Osteoblast (primary cell): ENCODE results near the gene SHB. TPM values are rescaled to one million over a fixed set of nuclear protein-coding genes. Genes with fewer than 3 reads are reported as not detected.

Experiments used
- DNase-seq: peaks from one replicate; pipeline ENCODE4 v3.0.0; 2011; ENCODE audit warnings: low spot score, mixed read lengths; ENCODE audit not compliant: insufficient read length; ENCODE audit errors: missing footprints
- H2AFZ ChIP-seq: 2 replicates; pipeline ENCODE4 v1.6.0; 2011; ENCODE audit warnings: mild to moderate bottlenecking, low read length
- H3K27ac ChIP-seq: 2 replicates; pipeline ENCODE4 v1.5.1; 2011; ENCODE audit warnings: mild to moderate bottlenecking, low read depth, low read length, moderate library complexity
- H3K27me3 ChIP-seq: 2 replicates; pipeline ENCODE4 v1.6.0; 2012; ENCODE audit warnings: mild to moderate bottlenecking, control low read depth, inconsistent platforms, low read length, moderate library complexity; ENCODE audit not compliant: insufficient read depth
- H3K36me3 ChIP-seq: 2 replicates; pipeline ENCODE4 v1.5.1; 2011; ENCODE audit warnings: mild to moderate bottlenecking, low read length, control low read depth, moderate library complexity; ENCODE audit not compliant: insufficient read depth
- H3K4me1 ChIP-seq: 2 replicates; pipeline ENCODE4 v1.5.1; 2011; ENCODE audit warnings: mild to moderate bottlenecking, low read length, control low read depth, moderate library complexity; ENCODE audit not compliant: insufficient read depth
- H3K4me2 ChIP-seq: 2 replicates; pipeline ENCODE4 v1.6.0; 2011; ENCODE audit warnings: mild to moderate bottlenecking, low read length; ENCODE audit not compliant: insufficient read depth
- H3K4me3 ChIP-seq: fragments of 200-600 bp; sonication (generic); 3 replicates; pipeline ENCODE4 v1.5.1; 2012; ENCODE audit warnings: mild to moderate bottlenecking, low read length, inconsistent platforms; ENCODE audit not compliant: insufficient read depth
- H3K79me2 ChIP-seq: 2 replicates; pipeline ENCODE4 v1.6.0; 2012; ENCODE audit warnings: mild to moderate bottlenecking, low read length, control low read depth, inconsistent platforms; ENCODE audit not compliant: insufficient read depth
- H3K9me3 ChIP-seq: 2 replicates; pipeline ENCODE4 v1.5.1; 2011; ENCODE audit warnings: low read depth, low read length, control low read depth
- H4K20me1 ChIP-seq: 2 replicates; pipeline ENCODE4 v1.6.0; 2012; ENCODE audit warnings: mild to moderate bottlenecking, low read length, control low read depth; ENCODE audit not compliant: insufficient read depth
- CTCF ChIP-seq: IDR thresholded peaks from 2 replicates; pipeline ENCODE4 v1.5.1; 2011; ENCODE audit warnings: mild to moderate bottlenecking, low read depth, low read length, moderate library complexity; ENCODE audit errors: extremely low read depth
- total RNA-seq: library from RNA; depleted of rRNA; stranded (reverse); fragments of >200 nt; gene quantifications from 2 replicates; pipeline ENCODE4 v1.2.3, GENCODE V29; 2012

Gene SHB
- total RNA-seq, 1 donor, result 9.4 TPM

GRCh38 chr9:38062498-38063362 lies 6.3 kb downstream of the SHB start:
- peak; percentile 91 for DNase-seq
- Histone ChIP-seq H3K79me2 (peaks cover 90% of the 10 kb centered on the region), H3K4me1 (peaks cover 53% of the 10 kb centered on the region), H3K4me2 (peak overlapping the region; percentile 34), H3K9me3 (no peaks in the 10 kb centered on the region), H3K4me3 (no peak overlapping the region), H3K27me3 (no peaks in the 10 kb centered on the region), H3K27ac (peak overlapping the region; percentile 82), H2AFZ (no peak overlapping the region), H4K20me1 (peaks cover 62% of the 10 kb centered on the region), H3K36me3 (peaks cover 11% of the 10 kb centered on the region)
- TF ChIP-seq CTCF, result no peak

GRCh38 chr9:38062106-38062497 lies 6.9 kb downstream of the SHB start:
- Histone ChIP-seq H3K27ac (peak overlapping the region; percentile 82), H3K4me1 (peaks cover 59% of the 10 kb centered on the region), H3K27me3 (no peaks in the 10 kb centered on the region), H3K4me3 (no peak overlapping the region), H4K20me1 (peaks cover 66% of the 10 kb centered on the region), H3K36me3 (peaks cover 11% of the 10 kb centered on the region), H3K9me3 (no peaks in the 10 kb centered on the region), H3K4me2 (peak overlapping the region; percentile 34), H3K79me2 (peaks cover 89% of the 10 kb centered on the region), H2AFZ (no peak overlapping the region)
- no peak for TF ChIP-seq CTCF
- DNase-seq, result no peak

- peak overlapping the region; percentile 34 for H3K4me2 ChIP-seq
- H3K27ac ChIP-seq, result peak overlapping the region; percentile 82
- H3K79me2 ChIP-seq, result peaks cover 88% of the 10 kb centered on the region
- peaks cover 59% of the 10 kb centered on the region for H3K4me1 ChIP-seq
- no peak for DNase-seq
- TF ChIP-seq CTCF, result no peak
- no peaks in the 10 kb centered on the region for H3K9me3 ChIP-seq
- peaks cover 59% of the 10 kb centered on the region for H4K20me1 ChIP-seq
- no peaks in the 10 kb centered on the region for H3K27me3 ChIP-seq
- no peak overlapping the region for H2AFZ ChIP-seq
- no peak overlapping the region for H3K4me3 ChIP-seq
- H3K36me3 ChIP-seq, result peaks cover 11% of the 10 kb centered on the region
Observed at GRCh38 chr9:38061326-38061977, 7.6 kb downstream of the SHB start.

GRCh38 chr9:38060681-38061080 lies 8.3 kb downstream of the SHB start:
- H3K27me3 ChIP-seq, result no peaks in the 10 kb centered on the region
- no peak overlapping the region for H3K4me2 ChIP-seq
- no peak overlapping the region for H3K27ac ChIP-seq
- H3K4me1 ChIP-seq, result peaks cover 55% of the 10 kb centered on the region
- TF ChIP-seq CTCF, result no peak
- no peak overlapping the region for H3K4me3 ChIP-seq
- H2AFZ ChIP-seq, result no peak overlapping the region
- no peaks in the 10 kb centered on the region for H3K9me3 ChIP-seq
- DNase-seq, result no peak
- H4K20me1 ChIP-seq, result peaks cover 56% of the 10 kb centered on the region
- peaks cover 88% of the 10 kb centered on the region for H3K79me2 ChIP-seq
- peaks cover 11% of the 10 kb centered on the region for H3K36me3 ChIP-seq
